Measurements from ENCODE around the gene AP1M2.
"Not testable (repeated sequence)": the region's sequence is repeated elsewhere in the genome, so short reads cannot be mapped to it uniquely, and the experiment has no call there.

Gene AP1M2

DNA sequence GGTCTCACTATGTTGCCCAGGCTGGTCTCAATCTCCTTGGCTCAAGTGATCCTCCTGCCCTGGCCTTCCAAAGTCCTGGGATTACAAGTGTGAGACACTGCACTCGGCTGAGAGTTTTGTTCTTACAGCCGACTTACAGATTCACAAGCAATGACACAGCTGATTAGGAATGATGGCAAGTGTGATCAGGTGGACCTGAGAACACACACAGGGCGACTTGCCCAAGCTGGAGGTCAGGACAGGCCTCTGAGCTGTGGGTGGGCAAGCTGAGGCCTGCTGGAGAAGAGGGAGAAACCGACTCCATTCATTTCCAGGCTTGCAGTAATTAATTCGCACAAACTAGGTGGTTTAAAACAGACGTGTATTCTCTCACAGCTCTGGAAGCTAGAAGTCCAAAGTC lies 51.5 kb downstream of the AP1M2 start:
- DNase-seq: no peak

DNA sequence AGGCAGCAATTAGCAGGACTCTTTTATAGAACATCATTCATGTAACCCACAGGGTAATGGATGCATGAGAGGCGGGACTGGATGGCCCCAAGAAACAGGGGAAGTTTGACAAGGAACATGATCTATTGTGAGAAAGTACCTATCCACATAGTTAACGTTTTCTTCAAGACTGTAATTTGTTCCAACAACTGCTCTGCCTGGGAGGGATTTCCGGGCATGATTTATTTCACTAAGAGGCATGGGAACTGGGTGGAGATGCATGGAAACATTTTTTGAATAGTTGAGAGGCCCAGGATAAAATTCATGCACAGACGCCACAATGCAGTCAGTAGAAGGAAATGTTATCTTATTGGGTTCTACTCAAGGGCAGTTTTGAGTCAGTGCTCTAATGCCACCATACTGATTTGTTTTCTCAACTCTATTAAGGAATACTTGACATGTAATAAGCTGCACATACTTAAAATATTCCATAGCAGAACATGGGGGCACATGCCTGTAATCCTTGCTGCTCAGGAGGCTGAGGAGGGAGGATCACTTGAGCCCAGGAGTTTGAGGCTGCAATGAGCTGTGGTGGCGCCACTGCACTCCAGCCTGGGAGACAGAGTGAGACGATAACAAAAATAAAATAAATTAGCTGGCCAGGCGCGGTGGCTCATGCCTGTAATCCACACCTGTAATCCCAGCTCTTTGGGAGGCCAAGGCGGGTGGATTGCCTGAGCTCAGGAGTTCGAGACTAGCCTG lies 53.3 kb downstream of the AP1M2 start:
- no peak for DNase-seq

DNA sequence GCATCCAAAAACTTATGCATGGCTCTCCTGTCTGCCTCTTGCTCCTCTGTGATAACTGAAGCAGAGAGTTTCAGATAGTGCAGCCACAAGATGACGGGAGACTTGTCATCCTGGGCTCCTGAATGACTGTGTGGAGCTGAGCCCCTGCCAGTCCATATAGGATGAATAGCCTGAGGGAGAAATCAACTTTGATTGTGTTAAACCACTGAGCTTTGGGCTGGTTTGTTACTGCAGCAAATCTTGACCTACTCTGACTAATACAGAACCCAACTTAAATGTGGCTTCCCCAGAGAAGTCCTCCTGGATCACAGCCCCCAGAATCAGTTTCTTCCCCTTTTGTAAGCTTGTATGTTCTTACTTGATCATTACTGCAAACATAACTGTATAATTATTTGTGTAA lies 54.7 kb downstream of the AP1M2 start:
- no peak for DNase-seq

DNA sequence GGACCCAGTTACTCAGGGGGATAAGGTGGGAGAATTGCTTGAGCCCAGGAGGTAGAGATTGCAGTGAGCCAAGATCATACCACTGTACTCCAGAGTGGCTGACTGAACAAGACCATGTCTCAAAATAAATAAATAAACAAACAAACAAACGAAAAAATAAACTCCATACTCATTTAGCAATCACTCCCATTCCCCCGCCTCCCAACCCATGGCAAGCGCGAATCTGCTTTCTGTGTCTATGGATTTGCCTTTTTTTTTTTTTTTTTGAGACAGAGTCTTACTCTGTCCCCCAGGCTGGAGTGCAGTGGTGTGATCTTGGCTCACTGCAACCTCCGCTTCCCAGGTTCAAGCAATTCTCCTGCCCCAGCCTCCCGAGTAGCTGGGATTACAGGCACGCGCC lies 60.2 kb downstream of the AP1M2 start:
- not testable (repeated sequence) for DNase-seq

DNA sequence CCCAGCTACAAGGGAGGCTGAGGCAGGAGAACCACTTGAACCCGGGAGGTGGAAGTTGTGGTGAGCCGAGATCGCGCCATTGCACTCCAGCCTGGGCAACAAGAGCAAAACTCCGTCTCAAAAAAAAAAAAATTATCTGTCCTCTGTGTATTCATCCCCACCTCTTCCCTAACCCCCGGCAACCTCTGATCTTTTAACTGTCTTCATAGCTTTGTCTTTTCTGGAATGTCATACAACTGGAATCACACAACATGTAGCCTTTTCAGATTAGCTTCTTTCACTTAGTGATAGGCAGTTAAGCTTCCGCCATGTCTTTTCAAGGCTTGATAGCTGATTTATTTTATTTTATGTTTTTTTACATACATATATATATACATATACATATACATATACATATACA lies 61.5 kb downstream of the AP1M2 start:
- no peak for DNase-seq

DNA sequence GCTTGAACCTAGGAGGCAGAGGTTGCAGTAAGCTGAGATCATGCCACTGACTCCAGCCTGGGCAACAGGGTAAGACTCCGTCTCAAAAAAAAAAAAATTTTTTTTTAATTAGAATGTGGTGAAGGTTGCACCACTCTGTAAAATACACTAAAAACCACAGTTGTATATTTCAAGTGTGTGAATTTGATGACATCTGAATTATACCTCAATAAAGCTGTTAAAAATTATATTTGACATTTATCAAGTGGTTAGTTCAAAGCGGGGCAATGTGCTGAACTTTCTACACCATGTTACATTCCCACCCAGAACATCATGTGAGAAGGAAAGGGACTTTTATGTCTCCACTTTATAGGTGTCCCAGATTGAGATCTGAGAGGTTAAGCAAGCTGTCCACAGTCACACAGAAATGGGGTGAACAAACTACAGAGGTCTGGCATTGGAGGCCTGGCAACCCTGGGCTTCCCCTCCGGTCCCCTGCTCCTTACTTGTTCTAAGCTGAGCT lies 63.9 kb downstream of the AP1M2 start:
- DNase-seq: no peak
